ENCODE measurements around the gene GADD45B. TPM values are rescaled to one million over a fixed set of nuclear protein-coding genes. Genes with fewer than 3 reads are reported as not detected.

The GADD45B gene
- total and polyA plus RNA-seq, 8 donors: 7.5 to 73.5 (median 14.4) TPM

DNA sequence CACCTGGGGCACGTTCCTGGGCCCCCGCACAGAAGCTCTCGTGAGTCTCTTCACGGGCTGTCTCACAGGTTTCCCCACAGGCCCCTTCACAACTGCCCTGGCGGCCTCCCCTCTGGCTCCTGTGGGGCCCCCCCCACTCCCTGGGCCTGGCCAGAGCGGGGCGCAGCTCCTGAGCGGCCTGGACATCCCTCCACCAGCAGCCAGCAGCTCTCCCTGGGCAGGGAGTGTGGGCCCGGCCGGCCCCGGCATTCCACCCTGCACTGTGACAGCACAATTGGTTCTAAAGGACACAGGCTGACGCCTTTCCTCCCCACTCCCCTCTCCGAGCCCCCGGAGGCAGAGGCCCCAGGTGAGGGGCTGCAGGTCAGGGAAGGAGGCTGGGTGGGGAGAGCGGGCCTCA is 39.0 kb upstream of the GADD45B start:
- intact Hi-C loops (cut with DNase I): no loop called here
- H3K36me3 ChIP-seq: peaks cover 0 to 64% of the 10 kb centered on the region in 2 donors

DNA sequence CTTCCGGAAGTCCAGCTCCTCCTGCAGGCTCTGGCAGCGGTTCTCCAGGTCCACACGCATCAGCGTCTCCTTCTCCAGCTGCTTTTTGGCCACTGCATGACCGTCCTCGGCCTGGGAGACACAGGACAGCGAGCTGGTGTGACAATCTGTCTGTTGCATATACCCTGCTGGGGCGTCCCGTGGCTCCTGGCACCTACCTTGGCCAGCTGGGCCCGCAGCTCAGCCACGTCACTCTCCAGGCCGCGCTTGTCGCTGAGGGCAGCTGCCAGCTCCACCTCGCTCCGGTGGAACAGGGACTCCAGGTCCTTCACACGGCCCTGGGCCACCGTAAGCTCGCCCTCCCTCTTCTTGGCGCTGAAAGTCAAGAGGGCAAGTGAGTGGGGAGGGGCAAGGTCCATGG is 37.7 kb upstream of the GADD45B start:
- Histone ChIP-seq H3K27me3 (no peaks in the 10 kb centered on the region), H3K4me3 (no peak overlapping the region), H3K27ac (no peak overlapping the region), H3K9me3 (no peaks in the 10 kb centered on the region), H3K4me1 (no peaks in the 10 kb centered on the region), H3K36me3 (peaks cover 0 to 72% of the 10 kb centered on the region in 2 donors)
- intact Hi-C loops (cut with DNase I): no loop called here
- ATAC-seq (no peak), DNase-seq (peak in 1 of 4 donors; percentile 73)
- TF ChIP-seq, protein P1, sequence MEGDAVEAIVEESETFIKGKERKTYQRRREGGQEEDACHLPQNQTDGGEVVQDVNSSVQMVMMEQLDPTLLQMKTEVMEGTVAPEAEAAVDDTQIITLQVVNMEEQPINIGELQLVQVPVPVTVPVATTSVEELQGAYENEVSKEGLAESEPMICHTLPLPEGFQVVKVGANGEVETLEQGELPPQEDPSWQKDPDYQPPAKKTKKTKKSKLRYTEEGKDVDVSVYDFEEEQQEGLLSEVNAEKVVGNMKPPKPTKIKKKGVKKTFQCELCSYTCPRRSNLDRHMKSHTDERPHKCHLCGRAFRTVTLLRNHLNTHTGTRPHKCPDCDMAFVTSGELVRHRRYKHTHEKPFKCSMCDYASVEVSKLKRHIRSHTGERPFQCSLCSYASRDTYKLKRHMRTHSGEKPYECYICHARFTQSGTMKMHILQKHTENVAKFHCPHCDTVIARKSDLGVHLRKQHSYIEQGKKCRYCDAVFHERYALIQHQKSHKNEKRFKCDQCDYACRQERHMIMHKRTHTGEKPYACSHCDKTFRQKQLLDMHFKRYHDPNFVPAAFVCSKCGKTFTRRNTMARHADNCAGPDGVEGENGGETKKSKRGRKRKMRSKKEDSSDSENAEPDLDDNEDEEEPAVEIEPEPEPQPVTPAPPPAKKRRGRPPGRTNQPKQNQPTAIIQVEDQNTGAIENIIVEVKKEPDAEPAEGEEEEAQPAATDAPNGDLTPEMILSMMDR (IDR thresholded peaks at IDR 0.05): no peak

More for the DNA sequence above, 39.0 kb upstream of the GADD45B start:
- H3K4me1 ChIP-seq: no peaks in the 10 kb centered on the region
- H3K27ac ChIP-seq: no peak overlapping the region
- ATAC-seq (no peak), DNase-seq (peak in 1 of 4 donors; percentile 65)
- no peaks in the 10 kb centered on the region for H3K9me3 ChIP-seq
- TF ChIP-seq, protein P1 (IDR thresholded peaks at IDR 0.05): no peak
- no peak overlapping the region for H3K4me3 ChIP-seq
- H3K27me3 ChIP-seq: no peaks in the 10 kb centered on the region

DNA sequence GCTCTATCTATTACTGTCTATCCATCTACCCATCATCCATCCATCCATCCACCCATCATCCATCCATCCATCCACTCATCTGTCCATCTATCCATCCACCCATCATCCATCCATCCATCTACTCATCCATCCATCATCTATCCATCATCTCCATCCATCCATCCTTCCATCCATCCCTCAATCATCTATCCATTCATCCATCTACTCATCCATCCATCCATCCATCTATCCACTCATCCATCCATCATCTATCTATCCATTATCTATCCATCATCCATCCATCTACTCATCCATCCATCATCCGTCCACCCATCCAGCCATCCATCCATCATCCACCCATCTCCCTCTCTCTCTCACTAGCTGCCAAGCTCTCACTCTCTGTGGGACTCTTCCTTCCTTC is 35.4 kb upstream of the GADD45B start:
- ATAC-seq (no peak), DNase-seq (no peak)
- no peaks in the 10 kb centered on the region for H3K27me3 ChIP-seq
- no peaks in the 10 kb centered on the region for H3K9me3 ChIP-seq
- TF ChIP-seq, protein P1 (IDR thresholded peaks at IDR 0.05): no peak
- H3K4me3 ChIP-seq: no peak overlapping the region
- H3K4me1 ChIP-seq: no peaks in the 10 kb centered on the region
- intact Hi-C loops (cut with DNase I): no loop called here
- no peak overlapping the region for H3K27ac ChIP-seq
- H3K36me3 ChIP-seq: peaks cover 0 to 70% of the 10 kb centered on the region in 2 donors

DNA sequence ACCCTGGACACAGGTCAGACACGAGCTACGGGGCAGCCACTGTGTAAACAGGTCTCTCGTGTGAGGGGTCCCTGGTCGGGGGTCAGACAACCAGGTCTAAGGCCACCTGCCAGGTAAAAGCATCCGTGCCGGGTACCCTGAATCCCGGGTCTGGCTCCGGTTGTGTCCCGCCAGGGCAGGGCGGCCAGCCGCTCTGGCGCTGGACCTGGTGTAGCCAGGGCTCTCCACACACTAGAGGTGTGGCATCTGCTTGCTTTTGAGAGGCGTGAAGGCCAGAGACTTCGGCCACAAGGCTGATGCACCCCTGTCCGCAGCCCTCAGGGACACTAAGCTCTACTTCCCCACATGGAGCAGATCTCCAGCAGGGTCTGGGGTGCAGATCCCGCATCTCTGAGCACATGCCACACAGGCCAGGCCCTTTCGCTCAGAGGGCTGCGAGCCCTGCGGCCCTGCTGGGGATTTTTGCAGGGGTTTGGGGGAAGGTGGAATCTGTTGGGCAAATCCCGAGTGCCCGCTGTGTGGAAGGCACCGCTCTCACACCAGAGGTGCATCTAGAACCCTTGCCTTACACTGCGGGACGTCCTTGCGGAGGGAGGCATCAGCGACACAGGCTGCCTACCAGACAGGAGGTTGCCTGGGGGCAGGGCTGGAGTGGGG is 34.7 kb upstream of the GADD45B start:
- Histone ChIP-seq H3K27me3 (no peaks in the 10 kb centered on the region), H3K4me3 (no peak overlapping the region), H3K27ac (no peak overlapping the region), H3K4me1 (peaks cover 0 to under 1% of the 10 kb centered on the region in 2 donors), H3K36me3 (peaks cover 0 to 63% of the 10 kb centered on the region in 2 donors), H3K9me3 (no peaks in the 10 kb centered on the region)
- TF ChIP-seq, protein P1 (IDR thresholded peaks at IDR 0.05): no peak
- intact Hi-C loops (cut with DNase I): no loop called here
- ATAC-seq (no peak), DNase-seq (no peak)

DNA sequence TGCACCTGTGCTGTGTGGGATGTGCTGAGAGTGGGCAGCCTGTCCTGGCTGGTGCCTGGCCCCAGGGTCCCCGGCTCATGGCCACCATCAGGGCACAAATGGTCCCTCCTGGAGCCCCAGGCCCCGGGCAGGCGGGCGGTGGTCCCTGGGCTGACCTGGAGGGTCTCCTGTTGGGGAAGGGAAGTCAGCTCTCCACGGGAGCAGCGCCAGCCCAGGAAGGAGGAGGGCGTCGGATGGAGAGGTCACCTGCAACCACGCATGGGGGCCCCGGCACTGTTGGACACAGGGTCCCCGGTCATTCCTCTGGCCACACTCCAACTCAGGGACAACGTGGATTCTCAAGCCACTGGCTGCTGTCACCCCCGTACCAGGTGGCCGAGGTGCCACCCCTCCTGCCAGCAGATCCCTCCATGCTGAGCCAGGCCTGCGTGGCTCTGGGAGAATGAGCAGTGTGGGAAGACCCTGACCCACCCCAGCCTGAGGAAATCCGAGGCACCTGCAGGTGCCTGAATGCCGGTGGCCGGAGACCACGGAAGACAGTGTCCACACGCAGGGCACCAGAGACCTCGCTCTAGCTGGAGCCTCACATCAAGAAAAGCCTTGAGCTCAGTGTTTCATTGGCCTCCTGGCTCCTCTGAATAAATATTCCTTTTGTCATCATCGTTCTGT is 32.7 kb upstream of the GADD45B start:
- TF ChIP-seq, protein P1 (IDR thresholded peaks at IDR 0.05): no peak
- no peak overlapping the region for H3K27ac ChIP-seq
- H3K4me1 ChIP-seq: peaks cover 0 to 5% of the 10 kb centered on the region in 2 donors
- H3K4me3 ChIP-seq: no peak overlapping the region
- no peaks in the 10 kb centered on the region for H3K27me3 ChIP-seq
- H3K9me3 ChIP-seq: no peaks in the 10 kb centered on the region
- no peak for ATAC-seq
- intact Hi-C loops (cut with DNase I): no loop called here
- peaks cover 0 to 45% of the 10 kb centered on the region in 2 donors for H3K36me3 ChIP-seq
- DNase-seq: peak in 1 of 4 donors; percentile 62

All from left lung (tissue), 10 donors.